Measurements from ENCODE around the gene SLC25A40. TPM values are rescaled to one million over a fixed set of nuclear protein-coding genes. Genes with fewer than 3 reads are reported as not detected.
"Not testable (repeated sequence)": the region's sequence is repeated elsewhere in the genome, so short reads cannot be mapped to it uniquely, and the experiment has no call there.

Gene SLC25A40
- total RNA-seq, 3 donors from 2014 or later (not counting 1 experiment from before 2014, with no cell fraction given) = 17.4 to 26.0 (median 22.6) TPM

GRCh38 chr7:87872346-87872745 lies 3.8 kb downstream of the SLC25A40 start:
- Histone ChIP-seq H3K4me3 (ENCODE audit: low read length) (no peak overlapping the region), H3K36me3 (ENCODE audit: control insufficient read depth, insufficient read depth, low read length) (no peaks in the 10 kb centered on the region), H3K27me3 (ENCODE audit: control insufficient read depth, insufficient read depth, low read length) (no peaks in the 10 kb centered on the region), H3K4me1 (ENCODE audit: control insufficient read depth, insufficient read depth, low read length) (no peaks in the 10 kb centered on the region), H3K9me3 (ENCODE audit: control insufficient read depth, insufficient read depth, low read length) (peaks cover 3% of the 10 kb centered on the region), H3K27ac (ENCODE audit: low read length) (no peak overlapping the region)
- no peaks in the 10 kb centered on the region for H3K9me3 Mint-ChIP-seq
- TF ChIP-seq CTCF (IDR thresholded peaks at IDR 0.05) = no peak
- intact Hi-C loops (cut with micrococcal nuclease) = no loop called here
- peak overlapping the region in 1 of 2 donors; percentile 45 for H3K27ac Mint-ChIP-seq
- no peaks in the 10 kb centered on the region for H3K27me3 Mint-ChIP-seq (ENCODE audit: low read depth in 2 of 2)
- H3K4me3 Mint-ChIP-seq = no peak overlapping the region
- 100% methylated on average over 5 of the region's 5 CpGs for whole genome bisulfite sequencing (ENCODE audit: insufficient coverage)
- no peak for DNase-seq
- peaks cover 24 to 38% of the 10 kb centered on the region in 2 donors for H3K4me1 Mint-ChIP-seq
- peaks cover 11% of the 10 kb centered on the region for H3K36me3 Mint-ChIP-seq
- no peak for ATAC-seq

GRCh38 chr7:87870471-87870870 lies 5.7 kb downstream of the SLC25A40 start:
- H3K4me1 Mint-ChIP-seq = peaks cover 24 to 30% of the 10 kb centered on the region in 2 donors
- H3K27ac Mint-ChIP-seq = no peak overlapping the region
- Histone ChIP-seq H3K36me3 (ENCODE audit: control insufficient read depth, insufficient read depth, low read length) (peaks cover 2% of the 10 kb centered on the region), H3K27me3 (ENCODE audit: control insufficient read depth, insufficient read depth, low read length) (no peaks in the 10 kb centered on the region), H3K4me3 (ENCODE audit: low read length) (no peak overlapping the region), H3K9me3 (ENCODE audit: control insufficient read depth, insufficient read depth, low read length) (peaks cover 11% of the 10 kb centered on the region), H3K4me1 (ENCODE audit: control insufficient read depth, insufficient read depth, low read length) (no peaks in the 10 kb centered on the region), H3K27ac (ENCODE audit: low read length) (no peak overlapping the region)
- intact Hi-C loops (cut with micrococcal nuclease) = no loop called here
- no peak overlapping the region for H3K4me3 Mint-ChIP-seq
- no peak for TF ChIP-seq CTCF (IDR thresholded peaks at IDR 0.05)
- H3K27me3 Mint-ChIP-seq (ENCODE audit: low read depth in 2 of 2) = no peaks in the 10 kb centered on the region
- no peak for DNase-seq
- H3K9me3 Mint-ChIP-seq = peaks cover 0 to 10% of the 10 kb centered on the region in 2 donors
- ATAC-seq = no peak
- WGBS (ENCODE audit: insufficient coverage) = 100% methylated on average over 3 of the region's 4 CpGs
- H3K36me3 Mint-ChIP-seq = peaks cover 25% of the 10 kb centered on the region

- H3K27ac ChIP-seq (ENCODE audit: low read length); H3K4me3 ChIP-seq (ENCODE audit: low read length); H3K27me3 Mint-ChIP-seq (ENCODE audit: low read depth in 2 of 2); H3K4me3 Mint-ChIP-seq; H3K4me1 ChIP-seq (ENCODE audit: control insufficient read depth, insufficient read depth, low read length); H3K36me3 ChIP-seq (ENCODE audit: control insufficient read depth, insufficient read depth, low read length); DNase-seq; intact Hi-C loops (cut with micrococcal nuclease); H3K27ac Mint-ChIP-seq; H3K27me3 ChIP-seq (ENCODE audit: control insufficient read depth, insufficient read depth, low read length); ATAC-seq: not testable (repeated sequence)
- peaks cover 0 to 14% of the 10 kb centered on the region in 2 donors for H3K4me1 Mint-ChIP-seq
- 100% methylated on average over 6 of the region's 6 CpGs for WGBS (ENCODE audit: insufficient coverage)
- H3K36me3 Mint-ChIP-seq = peaks cover 19% of the 10 kb centered on the region
- peaks cover 0 to 10% of the 10 kb centered on the region in 2 donors for H3K9me3 Mint-ChIP-seq
- peaks cover 11% of the 10 kb centered on the region for H3K9me3 ChIP-seq (ENCODE audit: control insufficient read depth, insufficient read depth, low read length)
These were observed 9.6 kb downstream of the SLC25A40 start for GRCh38 chr7:87866533-87866932.

GRCh38 chr7:87866089-87866488 lies 10.1 kb downstream of the SLC25A40 start:
- peaks cover 0 to 14% of the 10 kb centered on the region in 2 donors for H3K4me1 Mint-ChIP-seq
- Histone ChIP-seq H3K27ac (ENCODE audit: low read length) (no peak overlapping the region), H3K4me3 (ENCODE audit: low read length) (no peak overlapping the region), H3K27me3 (ENCODE audit: control insufficient read depth, insufficient read depth, low read length) (no peaks in the 10 kb centered on the region), H3K4me1 (ENCODE audit: control insufficient read depth, insufficient read depth, low read length) (no peaks in the 10 kb centered on the region), H3K36me3 (ENCODE audit: control insufficient read depth, insufficient read depth, low read length) (peaks cover 2% of the 10 kb centered on the region), H3K9me3 (ENCODE audit: control insufficient read depth, insufficient read depth, low read length) (peaks cover 11% of the 10 kb centered on the region)
- no CpG with 5 or more reads among the region's 2 CpGs for WGBS (ENCODE audit: insufficient coverage)
- H3K27ac Mint-ChIP-seq = no peak overlapping the region
- no peak for ATAC-seq
- H3K4me3 Mint-ChIP-seq = no peak overlapping the region
- no peaks in the 10 kb centered on the region for H3K27me3 Mint-ChIP-seq (ENCODE audit: low read depth in 2 of 2)
- H3K9me3 Mint-ChIP-seq = peaks cover 0 to 10% of the 10 kb centered on the region in 2 donors
- peaks cover 19% of the 10 kb centered on the region for H3K36me3 Mint-ChIP-seq
- TF ChIP-seq CTCF (IDR thresholded peaks at IDR 0.05) = no peak
- intact Hi-C loops (cut with micrococcal nuclease) = no loop called here
- DNase-seq = no peak
